HG03066 (cell line): ENCODE measurements around the gene GRIA4.
"Not testable (repeated sequence)": the region's sequence is repeated elsewhere in the genome, so short reads cannot be mapped to it uniquely, and the experiment has no call there.

Experiments
- ATAC-seq: cut with Tn5 transposase; IDR thresholded peaks from one replicate; pipeline ENCODE4 v1.9.1; 2021; ENCODE audit warnings: low read depth; ENCODE audit not compliant: unreplicated experiment

Gene GRIA4

GRCh38 chr11:105975128-105975527 lies 365.3 kb downstream of the GRIA4 start:
- ATAC-seq, result no peak

DNA sequence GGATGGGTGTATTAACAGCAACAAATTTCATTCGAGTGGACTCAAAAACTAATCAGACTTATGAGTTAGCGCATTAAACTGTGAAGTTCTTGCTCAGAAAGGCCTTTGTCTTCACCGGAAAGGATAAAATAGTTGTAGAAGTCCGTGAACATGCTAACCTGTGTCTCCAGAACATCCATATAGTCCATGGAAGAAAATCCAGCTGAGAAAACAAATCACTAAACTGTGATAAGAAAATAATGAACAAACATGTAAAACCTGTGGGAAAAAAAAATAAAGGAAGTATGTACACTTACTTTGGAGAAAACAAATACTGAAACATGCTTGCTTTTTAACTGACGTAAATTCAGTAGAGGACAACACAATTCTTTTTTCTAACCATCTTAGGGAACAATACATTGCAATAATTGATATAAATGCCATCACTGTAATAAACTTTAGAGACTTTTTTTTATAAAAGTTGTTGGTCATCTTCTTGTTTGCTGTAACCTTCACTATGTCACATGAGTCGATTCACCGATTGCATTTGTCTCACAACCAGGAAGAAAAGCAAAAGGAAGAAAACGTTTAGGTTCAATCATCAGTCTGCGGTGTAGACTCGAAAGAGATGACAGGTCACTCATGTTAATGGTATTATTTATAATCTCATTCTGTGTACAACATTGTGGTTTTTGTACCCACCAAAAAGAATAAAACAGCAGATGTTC lies 370.3 kb downstream of the GRIA4 start:
- ATAC-seq, result no peak

GRCh38 chr11:105986554-105986953 lies 376.7 kb downstream of the GRIA4 start:
- no peak for ATAC-seq

DNA sequence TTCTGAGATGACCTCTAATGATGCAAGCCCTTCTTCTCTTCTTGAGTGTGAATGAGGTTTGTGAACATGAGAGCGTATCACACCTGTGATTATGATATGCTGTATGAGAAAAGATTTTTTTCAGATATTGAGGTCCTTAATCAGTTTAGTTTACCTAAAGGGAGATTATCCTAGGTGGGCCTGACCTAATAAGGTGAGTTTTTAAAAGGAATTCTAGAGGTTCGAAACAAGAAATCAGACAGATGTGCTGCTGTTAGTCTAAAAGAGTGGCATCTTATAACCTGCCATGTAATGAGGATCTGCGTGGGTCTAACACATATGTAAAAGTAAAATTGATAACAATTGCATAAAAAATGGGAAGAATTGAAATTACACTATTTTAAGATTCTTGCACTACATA lies 378.3 kb downstream of the GRIA4 start:
- ATAC-seq, result no peak

- ATAC-seq, result no peak
Observed at GRCh38 chr11:105989124-105989523, 379.3 kb downstream of the GRIA4 start.

DNA sequence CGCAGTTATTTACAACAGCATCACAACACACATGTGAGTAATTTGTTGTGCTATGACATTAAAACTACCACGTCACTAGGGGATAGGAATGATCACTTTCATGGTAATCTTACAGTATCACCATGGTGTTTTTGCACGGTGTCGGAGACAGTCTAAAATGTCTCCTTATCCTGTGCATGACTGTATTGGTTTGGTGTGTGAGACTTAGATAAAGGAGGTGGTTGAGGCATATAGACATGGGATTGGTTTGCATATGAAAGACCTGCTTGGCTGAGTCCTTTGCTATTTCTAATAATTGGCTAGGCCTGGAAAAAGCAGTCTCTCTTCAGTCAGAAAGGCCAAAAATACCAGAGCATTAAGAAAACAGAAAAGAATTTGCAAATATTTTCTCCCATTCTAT lies 382.0 kb downstream of the GRIA4 start:
- no peak for ATAC-seq

DNA sequence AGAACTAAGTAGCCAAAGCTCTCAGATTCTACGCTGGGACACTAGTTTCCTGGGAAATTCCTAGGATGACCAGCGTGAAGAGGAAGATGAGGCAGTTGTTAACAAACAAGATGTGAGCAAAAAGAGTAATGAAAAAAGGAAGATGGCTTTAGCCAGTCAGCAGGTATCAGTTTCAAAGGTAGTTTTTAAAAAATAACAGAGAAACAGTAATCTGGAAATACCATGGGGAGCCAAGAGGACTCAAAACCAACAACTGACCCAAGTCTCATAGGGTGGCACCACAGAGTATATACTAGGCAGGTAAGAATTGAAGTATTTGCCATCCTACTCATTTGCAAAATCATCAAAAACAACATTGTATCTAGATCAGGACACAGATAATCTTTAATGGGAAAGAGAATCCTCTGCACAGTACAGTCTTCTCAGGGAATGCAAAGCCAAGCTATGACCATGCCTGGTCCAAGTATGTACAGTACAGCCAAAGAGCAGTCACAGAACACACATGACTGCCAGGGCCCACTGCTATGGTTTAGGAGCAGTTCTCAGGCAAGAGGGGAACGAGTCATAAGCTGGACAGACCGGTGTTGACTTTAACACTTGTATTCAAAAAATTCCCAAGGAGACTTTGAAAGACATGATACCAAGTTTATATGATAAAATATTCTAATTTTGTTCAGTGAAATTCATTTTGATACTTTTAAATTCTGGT lies 391.6 kb downstream of the GRIA4 start:
- ATAC-seq, result no peak

- ATAC-seq, result not testable (repeated sequence)
Observed at GRCh38 chr11:106003094-106003493, 393.2 kb downstream of the GRIA4 start.

GRCh38 chr11:106011481-106011880 lies 401.6 kb downstream of the GRIA4 start:
- ATAC-seq, result no peak

DNA sequence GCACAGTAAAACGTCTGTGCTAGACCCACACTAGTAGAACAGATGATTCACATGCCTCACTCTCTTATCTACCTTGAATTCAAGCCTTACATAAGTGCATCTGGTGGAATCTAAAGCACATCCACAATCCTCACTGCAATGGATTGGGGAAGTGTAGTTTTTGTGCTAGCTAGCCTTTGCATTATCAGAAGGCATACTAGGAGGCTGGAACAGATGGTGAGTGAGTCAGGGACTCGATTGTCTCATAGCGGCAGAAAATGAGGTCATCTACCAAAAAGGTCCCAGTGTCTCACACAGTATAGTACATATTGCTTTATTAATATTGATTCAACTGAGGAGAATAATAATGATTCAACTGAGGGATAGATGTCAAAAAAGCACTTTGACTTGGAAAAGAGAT lies 402.9 kb downstream of the GRIA4 start:
- no peak for ATAC-seq

DNA sequence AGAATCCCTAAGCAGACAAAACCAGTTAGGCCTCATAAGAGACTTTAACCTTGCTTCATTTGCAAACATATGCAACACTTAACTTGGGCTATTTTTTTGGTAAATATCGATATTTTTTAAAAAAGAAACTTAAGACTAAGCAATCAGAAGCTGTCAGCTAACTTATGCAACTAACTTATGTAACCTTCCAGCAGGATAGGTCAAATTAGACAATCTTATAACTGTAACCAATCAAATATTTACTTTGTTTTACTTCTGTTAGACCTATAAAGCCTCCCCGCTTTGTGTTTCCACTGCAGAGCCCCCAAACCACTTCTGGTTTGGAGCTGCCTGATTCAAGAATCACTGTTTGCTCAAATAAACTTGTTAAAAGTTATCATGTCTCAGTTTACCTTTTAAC lies 404.2 kb downstream of the GRIA4 start:
- no peak for ATAC-seq

- ATAC-seq, result no peak
Observed at GRCh38 chr11:106014620-106015019, 404.7 kb downstream of the GRIA4 start.

DNA sequence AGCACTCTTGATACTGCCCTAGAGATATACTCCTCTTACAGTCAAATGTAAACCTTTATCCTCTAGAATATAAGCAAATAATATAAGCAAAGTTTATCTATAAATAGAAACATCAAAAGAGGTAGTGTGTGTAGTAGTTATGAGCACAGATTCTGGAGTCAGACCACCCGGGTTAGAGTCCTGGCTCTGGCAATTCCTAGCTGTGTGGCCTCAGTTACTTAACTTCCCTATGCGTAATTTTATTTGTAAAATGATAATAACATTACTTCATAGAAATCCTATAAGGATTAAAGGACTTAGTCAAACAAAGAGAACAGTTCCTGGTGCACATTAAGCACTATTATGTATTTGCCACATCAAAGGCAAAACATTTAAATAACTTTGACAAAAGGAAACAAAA lies 405.2 kb downstream of the GRIA4 start:
- no peak for ATAC-seq

- no peak for ATAC-seq
Observed at GRCh38 chr11:106017093-106017492, 407.2 kb downstream of the GRIA4 start.

DNA sequence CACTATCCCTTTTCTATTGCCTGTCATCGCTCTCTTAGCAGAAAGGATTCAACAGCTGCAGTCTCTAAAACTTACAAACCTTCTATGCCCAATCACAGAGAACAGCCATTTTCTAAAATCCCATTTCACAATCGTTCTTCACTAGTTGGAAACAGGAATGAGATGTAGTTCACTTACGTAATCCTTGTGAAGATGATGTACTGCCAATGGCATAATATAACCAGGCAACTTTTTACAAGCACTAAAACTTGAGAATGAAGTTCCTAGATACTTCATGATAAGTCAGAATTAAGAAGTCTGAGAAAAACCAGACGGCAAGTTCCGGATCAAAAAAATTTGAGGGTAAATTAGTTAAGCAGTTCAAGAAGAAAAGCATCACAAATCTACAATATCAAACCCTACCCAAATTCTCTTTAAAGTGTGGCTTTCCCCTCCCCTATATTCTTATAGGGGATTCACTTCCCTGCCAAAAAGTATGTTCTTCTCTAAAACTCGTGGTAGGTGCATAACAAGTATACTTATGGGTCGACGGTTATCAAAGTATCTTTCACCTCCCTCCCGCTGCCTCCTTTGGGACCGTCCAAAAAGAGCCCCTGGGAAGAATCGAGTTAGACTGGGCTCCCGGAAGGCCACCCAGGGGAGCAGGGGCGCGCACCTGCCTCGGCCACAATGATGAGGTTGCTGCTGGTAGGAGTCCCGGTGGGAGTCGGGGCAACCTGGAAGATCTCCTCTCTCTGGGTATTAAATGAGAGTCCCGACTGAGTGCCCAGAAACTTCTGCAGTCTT lies 411.5 kb downstream of the GRIA4 start:
- peak; percentile 13 for ATAC-seq

- peak; percentile 96 for ATAC-seq
Observed at GRCh38 chr11:106021967-106022794, 412.3 kb downstream of the GRIA4 start, which contains the start of gene MSANTD4. Gene MSANTD4 (minus strand): TSS chr11:106022240. CDS start chr11:106010917, 11,323 bp downstream.

- no peak for ATAC-seq
Observed at GRCh38 chr11:106022795-106023275, 413.0 kb downstream of the GRIA4 start.

DNA sequence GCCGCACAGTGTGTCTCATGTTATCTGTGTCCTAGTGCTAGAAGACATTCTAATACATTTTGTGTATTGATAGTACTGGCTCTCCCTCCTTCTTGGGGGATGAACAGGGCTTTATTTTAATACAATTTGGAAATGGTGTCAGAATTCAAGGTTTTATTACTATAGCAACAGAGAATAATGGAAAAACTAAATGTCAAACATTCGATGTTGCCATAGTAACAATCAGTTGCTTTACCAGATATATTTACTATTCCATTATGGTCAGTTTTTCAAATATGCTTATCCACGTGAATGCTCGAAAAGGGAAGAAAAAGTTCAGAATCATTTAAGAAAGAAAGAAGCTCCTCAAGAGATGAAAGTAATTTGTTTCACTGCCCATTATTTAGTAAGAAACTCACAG lies 420.7 kb downstream of the GRIA4 start:
- no peak for ATAC-seq

- no peak for ATAC-seq
Observed at GRCh38 chr11:106031202-106031810, 421.4 kb downstream of the GRIA4 start.
